Fibroblast of lung (primary cell): Measurements from ENCODE around the gene UQCR10. TPM values are rescaled to one million over a fixed set of nuclear protein-coding genes. Genes with fewer than 3 reads are reported as not detected.

ENCODE experiments used
- DNase-seq, 2 donors: peaks; one replicate each; pipeline versions ENCODE4 v3.0.0 to v3.0.0-alpha.2; 2010; ENCODE audit warnings: low read depth in 2 of 2
- H2AFZ ChIP-seq: 2 replicates; pipeline ENCODE4 v1.5.1; 2012; ENCODE audit warnings: low read length, control low read depth, inconsistent platforms
- H3K27ac ChIP-seq: 2 replicates; pipeline ENCODE4 v1.5.1; 2011; ENCODE audit warnings: low read length, control low read depth; ENCODE audit not compliant: insufficient read depth
- H3K27me3 ChIP-seq: 2 replicates; pipeline ENCODE4 v1.5.1; 2011; ENCODE audit warnings: mild to moderate bottlenecking, low read length; ENCODE audit not compliant: control insufficient read depth, insufficient read depth
- H3K36me3 ChIP-seq: 2 replicates; pipeline ENCODE4 v1.5.1; 2011; ENCODE audit warnings: low read length; ENCODE audit not compliant: control insufficient read depth, insufficient read depth
- H3K4me1 ChIP-seq: 2 replicates; pipeline ENCODE4 v1.5.1; 2011; ENCODE audit warnings: low read length; ENCODE audit not compliant: control insufficient read depth, insufficient read depth; ENCODE audit errors: extremely low read depth
- H3K4me2 ChIP-seq: 2 replicates; pipeline ENCODE4 v1.5.1; 2011; ENCODE audit warnings: low read length, control low read depth; ENCODE audit not compliant: insufficient read depth; ENCODE audit errors: extremely low read depth
- H3K4me3 ChIP-seq, 4 experiments: fragments of 200-600 bp in 1 of 4; sonication (generic) in 1 of 4; replicated peaks in 1 of 4; 2 replicates each; pipeline ENCODE4 v1.5.1; 2011 to 2016; ENCODE audit warnings: low read length in 4 of 4, low read depth in 3 of 4, mild to moderate bottlenecking in 3 of 4, control low read depth in 2 of 4, inconsistent platforms in 1 of 4, mixed read lengths in 1 of 4; ENCODE audit not compliant: insufficient read depth in 1 of 4; ENCODE audit errors: control extremely low read depth in 1 of 4
- H3K79me2 ChIP-seq: 2 replicates; pipeline ENCODE4 v1.5.1; 2012; ENCODE audit warnings: mild to moderate bottlenecking, low read length, inconsistent platforms; ENCODE audit not compliant: control insufficient read depth, insufficient read depth
- H3K9ac ChIP-seq: 2 replicates; pipeline ENCODE4 v1.5.1; 2011; ENCODE audit warnings: mild to moderate bottlenecking, low read length, control low read depth; ENCODE audit not compliant: insufficient read depth
- H3K9me3 ChIP-seq: 2 replicates; pipeline ENCODE4 v1.5.1; 2012; ENCODE audit warnings: low read depth, low read length; ENCODE audit not compliant: control insufficient read depth, insufficient read depth
- H4K20me1 ChIP-seq: 2 replicates; pipeline ENCODE4 v1.5.1; 2011; ENCODE audit warnings: low read length; ENCODE audit not compliant: control insufficient read depth, insufficient read depth; ENCODE audit errors: extremely low read depth
- CTCF ChIP-seq, 2 donors: IDR thresholded peaks in 1 of 2; conservative IDR thresholded peaks in 1 of 2; 1 replicate in 1 of 2; 2 replicates in 1 of 2; pipeline ENCODE4 v1.5.1; 2011 to 2012; ENCODE audit warnings: low read length in 2 of 2, control low read depth in 1 of 2, inconsistent platforms in 1 of 2, low read depth in 1 of 2, mild to moderate bottlenecking in 1 of 2
- EZH2 ChIP-seq: IDR thresholded peaks from 2 replicates; pipeline ENCODE4 v1.5.1; 2012; ENCODE audit warnings: low read length, control low read depth, mild to moderate bottlenecking; ENCODE audit errors: missing control alignments
- polyA plus RNA-seq, 2 donors: library from polyadenylated mRNA; depleted of rRNA in 1 of 2; stranded (reverse) in 1 of 2; unstranded in 1 of 2; fragments of >200 nt; gene quantifications; 2 replicates each; pipeline ENCODE4 v1.2.1, GENCODE V29; 2011 to 2012; ENCODE audit warnings: missing spikeins in 1 of 2
- total RNA-seq: library from RNA; depleted of rRNA; stranded (reverse); fragments of >200 nt; gene quantifications from 2 replicates; pipeline ENCODE4 v1.2.1, GENCODE V29; 2014

UQCR10 gene
- total and polyA plus RNA-seq, 2 donors (not counting 1 experiment from before 2014, with no cell fraction given), result 112 to 117 TPM

- no peak for TF ChIP-seq EZH2
- TF ChIP-seq CTCF (conservative IDR thresholded peaks at IDR 0.05 in 1 of 2, IDR thresholded peaks at IDR 0.05 in 1 of 2; ENCODE audit: low read depth in 1 of 2, low read length in 2 of 2), result no peak
- Histone ChIP-seq H3K36me3 (peaks cover 16% of the 10 kb centered on the region), H3K4me2 (no peak overlapping the region), H2AFZ (no peak overlapping the region), H3K79me2 (no peaks in the 10 kb centered on the region), H3K4me1 (no peaks in the 10 kb centered on the region), H3K9ac (no peak overlapping the region), H4K20me1 (no peaks in the 10 kb centered on the region), H3K9me3 (no peaks in the 10 kb centered on the region), H3K27ac (no peak overlapping the region), H3K4me3 (no peak overlapping the region), H3K27me3 (no peaks in the 10 kb centered on the region)
- no peak for DNase-seq
Observed at GRCh38 chr22:29815580-29815979, 48.4 kb downstream of the UQCR10 start.

- no peaks in the 10 kb centered on the region for H3K4me1 ChIP-seq
- no peaks in the 10 kb centered on the region for H3K27me3 ChIP-seq
- H3K4me3 ChIP-seq, result no peak overlapping the region
- no peaks in the 10 kb centered on the region for H4K20me1 ChIP-seq
- H3K27ac ChIP-seq, result no peak overlapping the region
- H3K9me3 ChIP-seq, result no peaks in the 10 kb centered on the region
- DNase-seq, result peak in 1 of 2 donors; percentile 28
- no peak overlapping the region for H3K9ac ChIP-seq
- no peaks in the 10 kb centered on the region for H3K79me2 ChIP-seq
- TF ChIP-seq CTCF (conservative IDR thresholded peaks at IDR 0.05 in 1 of 2, IDR thresholded peaks at IDR 0.05 in 1 of 2; ENCODE audit: low read depth in 1 of 2, low read length in 2 of 2) (no peak), EZH2 (no peak)
- peak overlapping the region; percentile 8 for H3K4me2 ChIP-seq
- H2AFZ ChIP-seq, result no peak overlapping the region
- H3K36me3 ChIP-seq, result peaks cover 16% of the 10 kb centered on the region
Observed at GRCh38 chr22:29816128-29816527, 49.0 kb downstream of the UQCR10 start.

- no peak overlapping the region for H2AFZ ChIP-seq
- peak overlapping the region; percentile 67 for H3K4me2 ChIP-seq
- no peak overlapping the region for H3K9ac ChIP-seq
- peak overlapping the region; percentile 41 for H3K27ac ChIP-seq
- DNase-seq, result peak in 1 of 2 donors; percentile 47
- no peak for TF ChIP-seq CTCF (conservative IDR thresholded peaks at IDR 0.05 in 1 of 2, IDR thresholded peaks at IDR 0.05 in 1 of 2; ENCODE audit: low read depth in 1 of 2, low read length in 2 of 2)
- no peak for TF ChIP-seq EZH2
- no peaks in the 10 kb centered on the region for H3K4me1 ChIP-seq
- no peak overlapping the region for H3K4me3 ChIP-seq
- H4K20me1 ChIP-seq, result no peaks in the 10 kb centered on the region
- no peaks in the 10 kb centered on the region for H3K9me3 ChIP-seq
- peaks cover 14% of the 10 kb centered on the region for H3K36me3 ChIP-seq
- H3K27me3 ChIP-seq, result no peaks in the 10 kb centered on the region
- H3K79me2 ChIP-seq, result no peaks in the 10 kb centered on the region
Observed at GRCh38 chr22:29816539-29816938, 49.4 kb downstream of the UQCR10 start.
